H1 (cell line): ENCODE data around the gene ARHGAP28. TPM values are rescaled to one million over a fixed set of nuclear protein-coding genes. Genes with fewer than 3 reads are reported as not detected.

ENCODE experiments used
- CTCF ChIA-PET: fragments of 300-600 bp; sonication (Branson Sonifier 250); formaldehyde crosslinking; loops from one replicate; lab custom pipeline; 2021; ENCODE audit not compliant: partially characterized antibody; lab: Charles Lee
- POLR2A ChIA-PET: fragments of 300-600 bp; sonication (Branson Sonifier 250); formaldehyde crosslinking; loops from one replicate; lab custom pipeline; 2021; ENCODE audit warnings: inconsistent platforms; ENCODE audit not compliant: partially characterized antibody; lab: Charles Lee
- DNase-seq, 2 experiments: peaks; one replicate each; pipeline versions ENCODE4 v3.0.0 to v3.0.0-alpha.2; 2010 to 2022; ENCODE audit warnings: low spot score in 2 of 2, low read depth in 1 of 2, mixed read lengths in 1 of 2
- FAIRE-seq: peaks from 2 replicates; lab custom pipeline; 2011; peaks lifted over from hg19 to GRCh38; lab: Jason Lieb, UNC
- H2AFZ ChIP-seq: 2 replicates; pipeline ENCODE4 v1.8.1; 2012; ENCODE audit warnings: low read length, inconsistent platforms
- H2AK5ac ChIP-seq: 2 replicates; pipeline ENCODE4 v1.6.1; 2013; ENCODE audit warnings: low read depth, low read length
- H2BK120ac ChIP-seq: replicated peaks from 2 replicates; pipeline ENCODE3; 2013; ENCODE audit warnings: low read depth, low read length, inconsistent platforms
- H2BK12ac ChIP-seq: 2 replicates; pipeline ENCODE4 v1.6.1; 2013; ENCODE audit warnings: low read depth, low read length
- H2BK15ac ChIP-seq: 2 replicates; pipeline ENCODE4 v1.6.1; 2013; ENCODE audit warnings: low read length
- H2BK20ac ChIP-seq: 2 replicates; pipeline ENCODE4 v1.6.1; 2013; ENCODE audit warnings: low read length
- H2BK5ac ChIP-seq: 2 replicates; pipeline ENCODE4 v1.6.1; 2013; ENCODE audit warnings: low read depth, low read length
- H3K14ac ChIP-seq: 2 replicates; pipeline ENCODE4 v1.6.1; 2013; ENCODE audit warnings: inconsistent platforms; ENCODE audit not compliant: insufficient read length
- H3K18ac ChIP-seq: 2 replicates; pipeline ENCODE4 v1.6.1; 2013; ENCODE audit warnings: low read length; ENCODE audit errors: extremely low read depth
- H3K23ac ChIP-seq: 2 replicates; pipeline ENCODE4 v1.6.1; 2013; ENCODE audit warnings: inconsistent platforms; ENCODE audit not compliant: insufficient read length
- H3K23me2 ChIP-seq: 2 replicates; pipeline ENCODE4 v1.6.1; 2013; ENCODE audit warnings: low read depth, low read length
- H3K27ac ChIP-seq: 2 replicates; pipeline ENCODE4 v1.6.1; 2011; ENCODE audit warnings: low read depth, low read length, inconsistent platforms
- H3K27me3 ChIP-seq, 4 experiments: replicated peaks in 1 of 4; 1 replicate in 1 of 4; 2 replicates in 3 of 4; pipeline versions ENCODE4 v1.6.1 to v1.8.1; 2011 to 2013; ENCODE audit warnings: low read length in 3 of 4, mild to moderate bottlenecking in 3 of 4, inconsistent platforms in 2 of 4, mixed read lengths in 2 of 4, moderate library complexity in 1 of 4; ENCODE audit not compliant: control insufficient read depth in 3 of 4, insufficient read depth in 3 of 4; ENCODE audit errors: extremely low read depth in 1 of 4
- H3K36me3 ChIP-seq, 4 experiments: 2 replicates each; pipeline versions ENCODE4 v1.6.1 to v1.8.1; 2011 to 2013; ENCODE audit warnings: mild to moderate bottlenecking in 4 of 4, low read length in 3 of 4, moderate library complexity in 2 of 4, control low read depth in 1 of 4, inconsistent platforms in 1 of 4; ENCODE audit not compliant: insufficient read depth in 4 of 4, control insufficient read depth in 2 of 4
- H3K4ac ChIP-seq: replicated peaks from 2 replicates; pipeline ENCODE3; 2013; ENCODE audit warnings: low read length, low read depth, mixed read lengths, inconsistent platforms; ENCODE audit not compliant: insufficient read length
- H3K4me1 ChIP-seq, 4 experiments: replicated peaks in 1 of 4; 1 replicate in 1 of 4; 2 replicates in 3 of 4; pipeline versions ENCODE4 v1.6.1 to v1.8.1; 2011 to 2013; ENCODE audit warnings: low read length in 3 of 4, inconsistent platforms in 2 of 4, mixed read lengths in 1 of 4; ENCODE audit not compliant: insufficient read depth in 4 of 4, control insufficient read depth in 3 of 4
- H3K4me2 ChIP-seq, 2 experiments: 2 replicates each; pipeline versions ENCODE4 v1.6.1 to v1.8.1; 2011 to 2013; ENCODE audit warnings: low read depth in 2 of 2, low read length in 2 of 2, control low read depth in 1 of 2, inconsistent platforms in 1 of 2, mild to moderate bottlenecking in 1 of 2; ENCODE audit not compliant: insufficient read depth in 1 of 2
- H3K4me3 ChIP-seq, 4 experiments: fragments of 200-600, 300-600 bp in 1 of 4; sonication (generic), shearing (Covaris generic), sonication (Bioruptor Twin) in 1 of 4; 2 replicates each; pipeline versions ENCODE4 v1.5.1 to v1.8.1; 2011 to 2016; ENCODE audit warnings: low read length in 4 of 4, low read depth in 3 of 4, control low read depth in 2 of 4, inconsistent platforms in 2 of 4, mild to moderate bottlenecking in 2 of 4, mixed read lengths in 1 of 4, moderate library complexity in 1 of 4; ENCODE audit not compliant: insufficient read depth in 2 of 4; ENCODE audit errors: extremely low read depth in 1 of 4
- H3K56ac ChIP-seq: replicated peaks from 2 replicates; pipeline ENCODE3; 2013; ENCODE audit warnings: low read depth, mild to moderate bottlenecking, mixed read lengths, low read length, inconsistent platforms; ENCODE audit not compliant: insufficient read length
- H3K79me1 ChIP-seq: 2 replicates; pipeline ENCODE4 v1.6.1; 2013; ENCODE audit warnings: low read depth, low read length, control low read depth
- H3K79me2 ChIP-seq, 2 experiments: 2 replicates each; pipeline versions ENCODE4 v1.6.1 to v1.8.1; 2012 to 2013; ENCODE audit warnings: low read length in 2 of 2, mild to moderate bottlenecking in 2 of 2, inconsistent platforms in 1 of 2; ENCODE audit not compliant: insufficient read depth in 2 of 2, control insufficient read depth in 1 of 2
- H3K9ac ChIP-seq, 4 experiments: replicated peaks in 1 of 4; 1 replicate in 1 of 4; 2 replicates in 3 of 4; pipeline versions ENCODE4 v1.6.1 to v1.8.1; 2011 to 2013; ENCODE audit warnings: low read depth in 3 of 4, low read length in 3 of 4, control low read depth in 2 of 4, mild to moderate bottlenecking in 2 of 4, moderate library complexity in 2 of 4, inconsistent platforms in 1 of 4; ENCODE audit errors: extremely low read depth in 1 of 4
- H3K9me3 ChIP-seq, 2 experiments: 2 replicates each; pipeline versions ENCODE4 v1.6.1 to v1.8.1; 2012 to 2013; ENCODE audit warnings: mild to moderate bottlenecking in 2 of 2, moderate library complexity in 2 of 2, control low read depth in 1 of 2, inconsistent platforms in 1 of 2, low read depth in 1 of 2, low read length in 1 of 2, mixed read lengths in 1 of 2; ENCODE audit not compliant: insufficient read depth in 2 of 2
- H4K20me1 ChIP-seq, 2 experiments: replicated peaks in 1 of 2; 2 replicates each; pipeline versions ENCODE3 to v1.8.1; 2011 to 2013; ENCODE audit warnings: inconsistent platforms in 2 of 2, low read length in 2 of 2, mild to moderate bottlenecking in 1 of 2; ENCODE audit not compliant: insufficient read depth in 2 of 2, control insufficient read depth in 1 of 2
- H4K5ac ChIP-seq: 2 replicates; pipeline ENCODE4 v1.6.1; 2013; ENCODE audit warnings: low read length, low read depth, mixed read lengths, inconsistent platforms; ENCODE audit not compliant: insufficient read length
- H4K8ac ChIP-seq: 2 replicates; pipeline ENCODE4 v1.8.0; 2013; ENCODE audit warnings: mild to moderate bottlenecking, moderate library complexity, low read length, inconsistent platforms; ENCODE audit not compliant: insufficient read depth; ENCODE audit errors: extremely low read depth
- H4K91ac ChIP-seq: replicated peaks from 2 replicates; pipeline ENCODE3; 2013; ENCODE audit warnings: low read length, mixed read lengths, inconsistent platforms; ENCODE audit not compliant: insufficient read length
- BCL11A ChIP-seq, 2 experiments: IDR thresholded peaks; one replicate each; pipeline ENCODE4 v1.6.1; 2011; ENCODE audit warnings: low read depth in 2 of 2, low read length in 2 of 2, mild to moderate bottlenecking in 2 of 2
- CHD2 ChIP-seq: IDR thresholded peaks from 2 replicates; pipeline ENCODE4 v1.6.1; 2012; ENCODE audit warnings: low read length, improper control_type of control experiment
- KDM4A ChIP-seq: IDR thresholded peaks from one replicate; pipeline ENCODE4 v1.7.1; 2012; ENCODE audit warnings: low read depth, mild to moderate bottlenecking, moderate library complexity, low read length, inconsistent platforms; ENCODE audit not compliant: severe bottlenecking
- POLR2AphosphoS5 ChIP-seq: IDR thresholded peaks from 2 replicates; pipeline ENCODE4 v1.6.1; 2011; ENCODE audit warnings: low read depth, low read length
- RNF2 ChIP-seq: fragments of 200-900, 300-1000 bp; sonication (generic); IDR thresholded peaks from 2 replicates; pipeline ENCODE4 v1.7.1; 2016; ENCODE audit warnings: borderline replicate concordance, low read depth, mild to moderate bottlenecking, antibody characterized with exemption, low read length; ENCODE audit not compliant: poor library complexity, severe bottlenecking; ENCODE audit errors: missing control alignments
- RXRA ChIP-seq: IDR thresholded peaks from 2 replicates; pipeline ENCODE4 v1.6.1; 2011; ENCODE audit warnings: low read depth, mild to moderate bottlenecking, low read length, moderate library complexity; ENCODE audit not compliant: insufficient read depth
- SAP30 ChIP-seq: fragments of 300-600 bp; sonication (generic); IDR thresholded peaks from 2 replicates; pipeline ENCODE4 v1.7.1; 2012; ENCODE audit warnings: low read length, moderate library complexity, mild to moderate bottlenecking, inconsistent platforms; ENCODE audit not compliant: insufficient read depth, insufficient replicate concordance
- SP1 ChIP-seq: IDR thresholded peaks from 2 replicates; pipeline ENCODE4 v1.6.1; 2011; ENCODE audit warnings: low read depth, low read length
- YY1 ChIP-seq: IDR thresholded peaks from 2 replicates; pipeline ENCODE4 v1.6.1; 2011; ENCODE audit warnings: low read depth, mild to moderate bottlenecking, low read length
- ZNF274 ChIP-seq: IDR thresholded peaks from 2 replicates; pipeline ENCODE4 v1.7.0; 2012; ENCODE audit warnings: low read length, borderline replicate concordance; ENCODE audit errors: extremely low read depth
- WGBS, 2 experiments: shearing (Covaris generic) in 1 of 2; methylation state at CpG; one replicate each; pipeline versions ENCODE4 v1.1.6 to v1.1.7; 2013 to 2015; ENCODE audit warnings: low lambda C conversion rate in 2 of 2, mixed read lengths in 2 of 2, inconsistent platforms in 1 of 2, low coverage in 1 of 2, missing lambda C conversion rate in 1 of 2; ENCODE audit not compliant: insufficient replicate concordance in 2 of 2, insufficient coverage in 1 of 2, insufficient read length in 1 of 2; ENCODE audit errors: extremely low coverage in 1 of 2, missing lambda C conversion rate in 1 of 2; 5-methylcytosine and 5-hydroxymethylcytosine counted together
- polyA plus RNA-seq, 7 experiments: library from polyadenylated mRNA; depleted of rRNA in 3 of 7; stranded (reverse) in 5 of 7; unstranded in 2 of 7; fragments of >200 nt in 5 of 7; fragments of 200-250 nt in 2 of 7; gene quantifications; 1 replicate in 5 of 7; 2 replicates in 1 of 7; 4 replicates in 1 of 7; pipeline versions ENCODE4 v1.2.1 to v1.2.3, GENCODE V29; 2011 to 2013; ENCODE audit warnings: missing spikeins in 2 of 7, mixed read lengths in 2 of 7
- total RNA-seq: library from RNA; stranded (reverse); fragmentation: NEBNext Ultra II Directional; extraction: Animal tissue kit (Norgen Biotek cat#: 25700); gene quantifications from 2 replicates; pipeline ENCODE4 v1.2.1, GENCODE V29; 2021
- TF ChIP-seq, protein P1 (sequence below): IDR thresholded peaks from 2 replicates; pipeline ENCODE4 v1.6.1; 2012; ENCODE audit warnings: inconsistent platforms
- TF ChIP-seq, protein P2 (sequence below): IDR thresholded peaks from 2 replicates; pipeline ENCODE4 v1.6.1; 2011; ENCODE audit warnings: low read length, improper control_type of control experiment

The ARHGAP28 gene
- total and polyA plus RNA-seq, 2 of the 8 experiments (the other 6 are each of a cell fraction or from before 2014, with no cell fraction given), result 2.9 to 14.4 TPM

DNA sequence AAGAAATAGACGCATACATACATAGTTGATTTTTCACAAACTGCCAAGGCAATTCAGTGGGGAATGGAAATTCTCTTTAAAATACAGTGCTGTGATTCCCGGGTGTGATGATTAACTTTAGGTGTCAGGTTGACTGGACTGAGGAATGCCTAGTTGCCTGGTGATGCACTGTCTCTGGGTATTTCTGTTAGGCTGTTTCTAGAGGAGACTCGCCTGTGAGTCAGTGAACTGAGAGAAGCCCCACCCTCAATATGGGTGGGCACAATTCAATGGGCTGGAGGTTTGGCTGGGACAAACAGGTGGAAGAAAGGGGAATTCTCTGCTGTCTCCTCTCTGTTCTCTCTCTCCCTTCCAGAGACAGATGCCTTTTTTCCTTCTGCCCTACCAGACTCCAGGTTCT is 187.6 kb downstream of the ARHGAP28 start:
- H3K18ac ChIP-seq, result no peak overlapping the region
- H3K79me1 ChIP-seq, result no peaks in the 10 kb centered on the region
- no peak overlapping the region for H4K5ac ChIP-seq
- H3K4me2 ChIP-seq, result no peak overlapping the region
- H2BK20ac ChIP-seq, result no peak overlapping the region
- no peak for DNase-seq
- no peak for FAIRE-seq
- H3K14ac ChIP-seq, result no peak overlapping the region
- H2BK12ac ChIP-seq, result no peak overlapping the region
- H2BK120ac ChIP-seq, result no peak overlapping the region
- H2BK5ac ChIP-seq, result no peak overlapping the region
- no peak overlapping the region for H3K4me3 ChIP-seq
- H4K8ac ChIP-seq, result no peak overlapping the region
- H2AFZ ChIP-seq, result no peak overlapping the region
- no peak overlapping the region for H2AK5ac ChIP-seq
- H3K23ac ChIP-seq, result no peak overlapping the region
- H3K27me3 ChIP-seq, result no peaks in the 10 kb centered on the region
- ChIA-PET CTCF (interaction anchor here (0.6 to 1.2 kb wide), 2 partner anchors 72 to 165 kb away, joined by 3 to 4 read pairs; no protein-coding TSS in a partner anchor), POLR2A (no interaction called here)
- H2BK15ac ChIP-seq, result no peak overlapping the region
- peaks cover 0 to 2% of the 10 kb centered on the region in 2 experiments for H4K20me1 ChIP-seq
- H3K36me3 ChIP-seq, result no peaks in the 10 kb centered on the region
- no peaks in the 10 kb centered on the region for H3K79me2 ChIP-seq
- no peak overlapping the region for H3K9ac ChIP-seq
- H3K56ac ChIP-seq, result no peak overlapping the region
- H3K27ac ChIP-seq, result no peak overlapping the region
- no peaks in the 10 kb centered on the region for H3K4me1 ChIP-seq
- no peaks in the 10 kb centered on the region for H3K9me3 ChIP-seq
- no peak overlapping the region for H3K4ac ChIP-seq
- H4K91ac ChIP-seq, result no peak overlapping the region
- WGBS, 2 experiments, result 85% methylated on average over 3 of the region's 3 CpGs; no CpG with 5 or more reads in 1 of the 2 experiments
- peaks cover 3% of the 10 kb centered on the region; the same call in 1 of the 2 replicates for H3K23me2 ChIP-seq
- no peak for TF ChIP-seq POLR2AphosphoS5
- TF ChIP-seq, protein P1, sequence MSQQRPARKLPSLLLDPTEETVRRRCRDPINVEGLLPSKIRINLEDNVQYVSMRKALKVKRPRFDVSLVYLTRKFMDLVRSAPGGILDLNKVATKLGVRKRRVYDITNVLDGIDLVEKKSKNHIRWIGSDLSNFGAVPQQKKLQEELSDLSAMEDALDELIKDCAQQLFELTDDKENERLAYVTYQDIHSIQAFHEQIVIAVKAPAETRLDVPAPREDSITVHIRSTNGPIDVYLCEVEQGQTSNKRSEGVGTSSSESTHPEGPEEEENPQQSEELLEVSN, result no peak
- TF ChIP-seq SP1, result no peak
- no peak for TF ChIP-seq KDM4A
- no peak for TF ChIP-seq BCL11A (IDR thresholded peaks at IDR 0.05; ENCODE audit: low read depth in 2 of 2, low read length in 2 of 2)
- no peak for TF ChIP-seq RNF2
- TF ChIP-seq SAP30, result no peak
- no peak for TF ChIP-seq ZNF274
- TF ChIP-seq, protein P2, sequence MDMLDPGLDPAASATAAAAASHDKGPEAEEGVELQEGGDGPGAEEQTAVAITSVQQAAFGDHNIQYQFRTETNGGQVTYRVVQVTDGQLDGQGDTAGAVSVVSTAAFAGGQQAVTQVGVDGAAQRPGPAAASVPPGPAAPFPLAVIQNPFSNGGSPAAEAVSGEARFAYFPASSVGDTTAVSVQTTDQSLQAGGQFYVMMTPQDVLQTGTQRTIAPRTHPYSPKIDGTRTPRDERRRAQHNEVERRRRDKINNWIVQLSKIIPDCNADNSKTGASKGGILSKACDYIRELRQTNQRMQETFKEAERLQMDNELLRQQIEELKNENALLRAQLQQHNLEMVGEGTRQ, result no peak
- no peak for TF ChIP-seq CHD2
- no peak for TF ChIP-seq RXRA
- no peak for TF ChIP-seq YY1
